ENCODE measurements around the gene HSD17B13.
"Not testable (repeated sequence)": the region's sequence is repeated elsewhere in the genome, so short reads cannot be mapped to it uniquely, and the experiment has no call there.

GRCh38 chr4:87341954-87342635 lies 19.4 kb upstream of the HSD17B13 start:
- not testable (repeated sequence) for TF ChIP-seq CTCF (IDR thresholded peaks at IDR 0.05; ENCODE audit: borderline replicate concordance, extremely low read depth, low read length, poor library complexity, severe bottlenecking); EZH2 (IDR thresholded peaks at IDR 0.05; ENCODE audit: borderline replicate concordance, low read depth, low read length, severe bottlenecking)
